Activated CD8-positive, alpha-beta memory T cell treated with anti-CD3 and anti-CD28 coated beads, Interleukin-2, amount 50 U/mL, for 48 hours (primary cell): ENCODE results near the gene EEIG1.

Source experiments
- DNase-seq: peaks from one replicate; pipeline ENCODE4 v3.0.0-alpha.2; 2020

Gene EEIG1

GRCh38 chr9:127974001-127974768 lies 6.6 kb downstream of the EEIG1 start:
- DNase-seq, result peak; percentile 59

GRCh38 chr9:127973169-127974000 lies 7.4 kb downstream of the EEIG1 start:
- peak; percentile 65 for DNase-seq

- DNase-seq, result peak; percentile 63
These were observed 8.4 kb downstream of the EEIG1 start for GRCh38 chr9:127972236-127972871.

- DNase-seq, result peak; percentile 65
These were observed 9.2 kb downstream of the EEIG1 start for GRCh38 chr9:127971357-127972235.

- DNase-seq, result peak; percentile 79
These were observed 10.1 kb downstream of the EEIG1 start for GRCh38 chr9:127970401-127971313.

GRCh38 chr9:127968700-127969383 lies 11.9 kb downstream of the EEIG1 start:
- DNase-seq, result no peak

- peak; percentile 64 for DNase-seq
These were observed 12.7 kb downstream of the EEIG1 start for GRCh38 chr9:127968042-127968441.

GRCh38 chr9:127967151-127967809 lies 13.5 kb downstream of the EEIG1 start:
- no peak for DNase-seq

GRCh38 chr9:127966416-127967150 lies 14.2 kb downstream of the EEIG1 start:
- DNase-seq, result no peak

GRCh38 chr9:127965953-127966352 lies 14.8 kb downstream of the EEIG1 start:
- no peak for DNase-seq

- DNase-seq, result no peak
These were observed 17.3 kb downstream of the EEIG1 start for GRCh38 chr9:127963359-127964064.

- no peak for DNase-seq
These were observed 17.8 kb downstream of the EEIG1 start for GRCh38 chr9:127963041-127963358.

GRCh38 chr9:127962278-127962677 lies 18.5 kb downstream of the EEIG1 start:
- DNase-seq, result no peak

- DNase-seq, result no peak
These were observed 19.1 kb downstream of the EEIG1 start for GRCh38 chr9:127961613-127962155.

- no peak for DNase-seq
These were observed 19.7 kb downstream of the EEIG1 start for GRCh38 chr9:127961155-127961490.

- no peak for DNase-seq
These were observed 20.2 kb downstream of the EEIG1 start for GRCh38 chr9:127960410-127961154.

- DNase-seq, result no peak
These were observed 20.9 kb downstream of the EEIG1 start for GRCh38 chr9:127959841-127960409.

- DNase-seq, result no peak
These were observed 21.4 kb downstream of the EEIG1 start for GRCh38 chr9:127959398-127959797.
